Erythroblast (primary cell): ENCODE results near the gene SPATS2L.

Source experiments
- DNase-seq, 2 experiments: peaks; one replicate each; lab custom pipeline; 2025; lab: John Stamatoyannopoulos, UW
- GATA1 ChIP-seq: IDR thresholded peaks from 2 replicates; pipeline ENCODE4 v1.6.1; 2011; ENCODE audit warnings: low read depth, mild to moderate bottlenecking, control low read depth, low read length, moderate library complexity
- POLR2A ChIP-seq: IDR thresholded peaks from 2 replicates; pipeline ENCODE4 v1.6.1; 2011; ENCODE audit warnings: mild to moderate bottlenecking, low read length

The SPATS2L gene

DNA sequence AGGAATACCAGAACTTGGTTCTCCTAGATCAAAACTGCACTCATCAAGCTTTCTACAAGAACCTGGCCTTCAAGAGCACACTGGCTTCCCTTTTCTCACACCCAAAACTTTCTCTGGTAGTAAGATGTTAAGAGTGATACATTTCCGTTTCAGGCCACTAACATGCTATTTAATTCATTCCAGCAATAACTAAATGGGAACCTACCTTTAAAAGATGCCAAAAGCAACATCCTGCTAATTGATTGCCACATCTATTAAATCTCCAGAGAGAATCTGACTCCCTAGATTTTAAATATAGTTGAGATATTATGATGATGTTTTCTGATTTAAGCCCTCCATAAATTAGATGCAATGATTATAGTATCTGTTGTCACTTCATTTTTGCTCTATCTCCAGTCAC lies 131.8 kb downstream of the SPATS2L start:
- DNase-seq: no peak
- TF ChIP-seq GATA1 (no peak), POLR2A (no peak)

GRCh38 chr2:200438846-200439245 lies 132.4 kb downstream of the SPATS2L start:
- no peak for DNase-seq
- TF ChIP-seq GATA1 (no peak), POLR2A (no peak)

DNA sequence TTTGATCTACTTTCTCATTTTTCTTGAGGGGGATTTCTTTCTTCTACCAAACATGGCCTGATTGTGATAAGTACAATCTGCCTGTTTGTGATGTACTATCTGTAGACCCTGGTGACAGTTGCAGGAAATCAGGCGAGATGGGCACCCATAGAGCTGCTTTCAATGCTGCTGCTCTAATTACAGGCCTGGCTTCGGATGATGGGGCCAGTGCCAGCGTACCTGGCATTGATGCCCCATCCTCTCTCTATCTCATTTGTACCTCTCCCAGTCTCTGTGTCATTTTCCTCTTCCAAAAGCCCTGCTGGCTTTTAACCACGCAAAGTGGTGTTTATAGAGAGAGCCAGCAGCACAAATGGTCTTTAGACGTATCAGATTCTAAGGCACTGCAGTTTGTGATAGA lies 133.5 kb downstream of the SPATS2L start:
- no peak for DNase-seq

DNA sequence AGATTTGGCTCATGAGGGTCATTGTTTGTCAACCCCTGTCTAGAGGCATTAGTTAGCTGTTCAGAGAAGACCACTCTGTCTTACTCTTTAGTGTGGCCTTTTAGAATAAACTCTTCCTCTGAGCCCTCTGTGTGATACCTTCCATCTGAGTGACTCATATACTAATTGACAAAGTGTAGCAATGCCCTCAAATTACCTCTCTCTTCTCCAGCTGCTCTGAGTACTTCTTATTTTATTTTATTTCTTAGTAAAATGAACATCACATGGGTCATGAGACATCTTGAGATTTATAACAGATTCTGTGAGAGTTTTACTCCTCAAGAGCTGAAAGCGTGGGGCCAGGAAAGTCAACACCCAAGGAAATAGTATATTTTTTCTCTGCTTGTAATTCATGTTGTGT lies 136.0 kb downstream of the SPATS2L start:
- no peak for DNase-seq
- TF ChIP-seq GATA1: no peak
- TF ChIP-seq POLR2A: no peak

More for the DNA sequence above, 133.5 kb downstream of the SPATS2L start:
- TF ChIP-seq POLR2A: no peak
- TF ChIP-seq GATA1: no peak

- no peak for TF ChIP-seq GATA1
- TF ChIP-seq POLR2A: no peak
- DNase-seq: no peak
Measured at GRCh38 chr2:200443376-200443775, 136.9 kb downstream of the SPATS2L start.

- DNase-seq: no peak
- TF ChIP-seq GATA1: no peak
- TF ChIP-seq POLR2A: no peak
Measured at GRCh38 chr2:200443916-200444315, 137.4 kb downstream of the SPATS2L start.

DNA sequence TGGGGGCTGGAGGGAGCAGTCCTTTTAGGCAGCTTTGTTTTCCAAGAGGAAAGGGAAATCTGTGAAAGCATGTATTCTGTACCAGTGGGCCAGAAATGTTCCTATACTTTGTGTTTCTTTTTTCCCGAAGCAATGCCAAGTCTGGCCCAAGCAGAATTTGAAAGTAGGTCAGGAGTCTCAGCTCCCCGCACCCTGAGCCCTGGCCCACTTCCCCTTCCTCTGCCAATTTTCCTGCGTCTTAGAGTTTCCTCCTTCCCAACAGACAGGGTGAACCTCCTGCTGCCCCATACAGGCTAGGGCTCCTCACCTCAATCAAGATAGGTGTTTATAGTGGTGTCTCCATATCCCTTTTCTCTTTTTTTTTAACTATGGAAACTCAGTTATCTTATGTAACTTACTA lies 138.0 kb downstream of the SPATS2L start:
- no peak for TF ChIP-seq POLR2A
- TF ChIP-seq GATA1: no peak
- no peak for DNase-seq

- TF ChIP-seq POLR2A (no peak), GATA1 (no peak)
- no peak for DNase-seq
Measured at GRCh38 chr2:200445284-200445683, 138.8 kb downstream of the SPATS2L start.

GRCh38 chr2:200446612-200447011 lies 140.1 kb downstream of the SPATS2L start:
- no peak for TF ChIP-seq POLR2A
- TF ChIP-seq GATA1: no peak

GRCh38 chr2:200447139-200447855 lies 140.8 kb downstream of the SPATS2L start:
- DNase-seq: no peak
- TF ChIP-seq POLR2A: no peak
- no peak for TF ChIP-seq GATA1

More at GRCh38 chr2:200446612-200447011, 140.1 kb downstream of the SPATS2L start:
- no peak for DNase-seq

DNA sequence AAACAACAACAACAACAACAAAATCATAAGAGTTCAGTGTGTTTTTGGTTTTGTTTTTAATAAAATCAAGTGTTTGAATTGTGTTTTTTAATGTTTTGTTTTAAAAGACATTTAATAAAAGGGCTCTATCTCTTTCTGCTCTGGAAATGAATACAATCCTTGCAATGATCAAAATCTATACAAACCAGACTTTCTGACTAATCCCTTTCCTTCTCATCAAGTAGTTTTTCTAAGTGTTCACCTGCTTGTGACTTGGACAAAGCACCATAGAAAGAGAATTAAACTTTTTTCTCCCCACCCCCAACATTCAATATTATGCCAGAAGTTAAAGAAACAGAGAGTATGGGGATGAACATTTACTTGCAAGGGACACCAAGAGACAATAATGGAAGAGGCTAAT lies 142.0 kb downstream of the SPATS2L start:
- no peak for DNase-seq
- TF ChIP-seq GATA1 (no peak), POLR2A (no peak)

GRCh38 chr2:200449149-200449548 lies 142.7 kb downstream of the SPATS2L start:
- no peak for DNase-seq
- no peak for TF ChIP-seq GATA1
- no peak for TF ChIP-seq POLR2A

GRCh38 chr2:200450288-200450687 lies 143.8 kb downstream of the SPATS2L start:
- no peak for DNase-seq
- TF ChIP-seq POLR2A (no peak), GATA1 (no peak)

- no peak for DNase-seq
- TF ChIP-seq GATA1 (no peak), POLR2A (no peak)
Measured at GRCh38 chr2:200451511-200451910, 145.0 kb downstream of the SPATS2L start.

GRCh38 chr2:200452377-200452776 lies 145.9 kb downstream of the SPATS2L start:
- no peak for TF ChIP-seq POLR2A
- no peak for TF ChIP-seq GATA1
- DNase-seq: no peak
